ENCODE data around the gene ACAA1.
A peak's percentile ranks its signal among the peaks of the same experiment; 100 is the strongest.

Gene ACAA1

DNA sequence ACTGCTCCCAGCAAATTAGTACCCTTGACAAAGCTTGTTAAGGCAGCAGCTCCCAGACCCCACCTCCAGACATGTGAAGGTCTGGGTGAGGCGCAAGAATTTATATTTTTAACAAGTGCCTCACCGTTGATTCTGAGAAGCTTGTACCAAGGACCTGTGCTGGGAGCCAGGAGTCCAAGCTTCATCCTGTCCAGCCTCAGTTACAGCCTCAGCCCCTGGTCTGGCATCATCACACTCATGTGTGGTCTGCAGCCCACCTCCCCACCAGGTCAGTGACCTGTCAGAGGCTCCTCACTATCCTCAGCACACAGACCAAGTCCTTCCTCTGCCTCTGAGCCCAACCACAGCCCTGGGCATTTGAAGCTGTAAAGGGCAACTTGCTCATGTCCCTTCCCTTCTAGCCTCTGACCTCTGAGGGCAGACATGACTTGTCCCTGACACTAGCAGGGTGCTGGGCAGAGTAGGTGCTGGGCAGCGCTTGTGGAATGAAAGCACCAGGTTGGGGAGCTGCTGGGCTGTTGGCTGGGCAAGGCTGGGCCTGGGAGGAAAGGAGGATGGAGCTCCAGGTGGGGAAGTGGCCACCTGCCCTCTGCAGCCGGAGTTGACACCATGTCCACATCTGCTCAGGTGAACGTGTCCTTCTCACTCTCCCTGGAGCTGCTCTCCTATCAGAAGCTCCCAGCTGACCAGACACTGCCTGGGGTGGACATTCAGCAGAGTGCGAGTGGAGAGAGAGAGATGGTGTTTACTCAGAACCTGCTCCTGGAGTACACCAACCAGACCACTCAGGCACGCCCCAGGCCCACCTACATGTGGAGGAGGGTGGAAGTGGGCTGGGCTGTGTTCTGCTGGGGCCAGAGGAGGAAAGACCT lies 16.9 kb downstream of the ACAA1 start:
- no peak for DNase-seq (ENCODE audit: low read depth in 2 of 2)

DNA sequence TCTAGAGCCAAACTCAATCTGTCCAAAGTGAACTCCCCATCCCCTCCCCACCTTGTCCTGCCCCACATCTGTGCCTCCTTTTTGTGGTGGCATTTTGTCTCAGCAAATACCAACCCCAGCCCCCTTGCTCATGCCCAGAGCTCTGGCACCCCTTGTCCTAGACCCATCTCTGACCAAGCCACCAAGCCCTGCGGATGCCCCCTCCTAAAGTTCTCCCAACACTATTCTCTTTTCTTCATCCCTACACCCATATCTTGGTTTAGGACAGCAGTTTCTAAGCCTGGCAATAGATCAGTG lies 17.7 kb downstream of the ACAA1 start:
- no peak for DNase-seq (ENCODE audit: low read depth in 2 of 2)

DNA sequence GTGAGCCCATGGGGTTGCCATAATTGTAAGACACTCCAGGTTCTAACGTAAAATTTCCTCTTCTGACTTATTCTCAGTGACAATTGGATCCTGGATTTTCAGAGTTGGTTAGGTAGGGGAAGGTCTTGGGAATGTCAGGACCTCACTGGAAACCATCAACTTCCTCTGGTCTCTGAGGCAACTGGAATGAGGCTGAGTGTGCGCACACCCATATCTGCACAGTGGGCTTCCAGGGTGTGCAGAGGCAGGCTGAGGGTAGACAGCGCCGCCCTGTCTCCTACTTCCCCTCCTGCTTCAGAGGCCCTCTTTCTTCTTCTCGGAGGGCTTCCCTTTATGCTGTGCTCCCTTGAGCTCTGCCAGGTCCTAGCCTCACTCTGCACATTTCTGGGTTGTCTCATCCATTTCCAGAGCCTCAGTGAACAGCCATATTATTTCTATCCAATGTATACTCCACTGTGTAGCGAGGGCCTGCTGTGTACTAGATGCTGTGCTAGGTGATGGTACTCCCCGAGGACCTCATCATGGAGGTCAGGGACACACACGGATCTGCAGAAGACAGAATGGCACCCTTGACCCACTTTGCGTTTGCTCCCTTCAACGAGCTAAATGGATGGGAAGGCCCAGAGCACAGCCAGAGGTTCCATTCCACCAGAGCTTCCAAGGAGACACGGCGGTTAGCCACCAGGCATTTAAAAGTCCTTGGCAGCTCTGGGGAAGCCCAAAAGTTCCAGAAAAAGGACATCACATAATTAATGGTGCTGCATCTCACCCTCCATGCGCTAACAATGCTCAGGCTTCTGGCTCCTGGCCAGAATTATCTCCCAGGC lies 18.3 kb downstream of the ACAA1 start:
- DNase-seq (ENCODE audit: low read depth in 2 of 2): no peak

GRCh38 chr3:38117748-38118420 lies 19.0 kb downstream of the ACAA1 start:
- peak; percentile 43 to 53 for DNase-seq (ENCODE audit: low read depth in 2 of 2)

- DNase-seq (ENCODE audit: low read depth in 2 of 2): no peak
Measured at GRCh38 chr3:38117163-38117716, 19.7 kb downstream of the ACAA1 start.

GRCh38 chr3:38116471-38117162 lies 20.3 kb downstream of the ACAA1 start:
- DNase-seq (ENCODE audit: low read depth in 2 of 2): no peak

- DNase-seq (ENCODE audit: low read depth in 2 of 2): no peak
Measured at GRCh38 chr3:38115645-38116427, 21.1 kb downstream of the ACAA1 start.

GRCh38 chr3:38114875-38115644 lies 21.9 kb downstream of the ACAA1 start:
- DNase-seq (ENCODE audit: low read depth in 2 of 2): no peak

GRCh38 chr3:38114052-38114874 lies 22.7 kb downstream of the ACAA1 start:
- DNase-seq (ENCODE audit: low read depth in 2 of 2): no peak

- no peak for DNase-seq (ENCODE audit: low read depth in 2 of 2)
Measured at GRCh38 chr3:38112378-38112761, 24.6 kb downstream of the ACAA1 start.

DNA sequence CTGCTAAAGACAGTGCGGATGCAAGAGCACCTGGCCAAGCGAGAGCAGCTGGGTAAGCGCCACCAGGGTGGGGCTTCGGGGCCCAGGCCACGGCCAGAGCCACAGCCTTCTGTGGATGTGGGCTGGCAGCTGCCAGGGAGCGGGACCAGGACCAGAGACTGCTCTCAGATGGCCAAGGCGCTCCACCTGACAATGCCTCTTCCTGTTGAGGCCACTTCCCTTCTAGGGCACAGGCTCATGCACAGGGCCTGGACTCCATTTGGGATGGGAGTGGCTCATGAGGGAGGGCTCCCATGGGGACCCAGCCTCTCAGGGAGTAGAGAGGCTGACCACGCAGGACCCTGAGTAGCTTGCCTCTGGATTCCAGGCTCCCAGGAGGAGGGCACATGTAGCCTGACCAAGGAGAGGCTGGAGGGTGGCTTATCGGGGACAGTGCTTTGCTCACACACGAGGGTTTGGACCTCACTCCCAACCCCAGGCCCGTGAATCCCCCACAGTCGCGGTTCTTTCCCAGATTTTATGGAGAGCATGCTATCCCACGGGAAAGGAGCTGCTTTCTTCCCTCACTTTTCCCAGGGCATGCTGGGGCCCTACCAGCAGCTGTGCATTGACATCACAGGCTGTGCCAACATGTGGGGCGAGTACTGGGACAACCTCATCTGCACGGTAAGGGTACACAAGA lies 25.1 kb downstream of the ACAA1 start:
- DNase-seq (ENCODE audit: low read depth in 2 of 2): no peak

GRCh38 chr3:38111201-38111600 lies 25.7 kb downstream of the ACAA1 start:
- no peak for DNase-seq (ENCODE audit: low read depth in 2 of 2)

- no peak for DNase-seq (ENCODE audit: low read depth in 2 of 2)
Measured at GRCh38 chr3:38110314-38111050, 26.4 kb downstream of the ACAA1 start.

GRCh38 chr3:38109580-38110313 lies 27.2 kb downstream of the ACAA1 start:
- no peak for DNase-seq (ENCODE audit: low read depth in 2 of 2)

DNA sequence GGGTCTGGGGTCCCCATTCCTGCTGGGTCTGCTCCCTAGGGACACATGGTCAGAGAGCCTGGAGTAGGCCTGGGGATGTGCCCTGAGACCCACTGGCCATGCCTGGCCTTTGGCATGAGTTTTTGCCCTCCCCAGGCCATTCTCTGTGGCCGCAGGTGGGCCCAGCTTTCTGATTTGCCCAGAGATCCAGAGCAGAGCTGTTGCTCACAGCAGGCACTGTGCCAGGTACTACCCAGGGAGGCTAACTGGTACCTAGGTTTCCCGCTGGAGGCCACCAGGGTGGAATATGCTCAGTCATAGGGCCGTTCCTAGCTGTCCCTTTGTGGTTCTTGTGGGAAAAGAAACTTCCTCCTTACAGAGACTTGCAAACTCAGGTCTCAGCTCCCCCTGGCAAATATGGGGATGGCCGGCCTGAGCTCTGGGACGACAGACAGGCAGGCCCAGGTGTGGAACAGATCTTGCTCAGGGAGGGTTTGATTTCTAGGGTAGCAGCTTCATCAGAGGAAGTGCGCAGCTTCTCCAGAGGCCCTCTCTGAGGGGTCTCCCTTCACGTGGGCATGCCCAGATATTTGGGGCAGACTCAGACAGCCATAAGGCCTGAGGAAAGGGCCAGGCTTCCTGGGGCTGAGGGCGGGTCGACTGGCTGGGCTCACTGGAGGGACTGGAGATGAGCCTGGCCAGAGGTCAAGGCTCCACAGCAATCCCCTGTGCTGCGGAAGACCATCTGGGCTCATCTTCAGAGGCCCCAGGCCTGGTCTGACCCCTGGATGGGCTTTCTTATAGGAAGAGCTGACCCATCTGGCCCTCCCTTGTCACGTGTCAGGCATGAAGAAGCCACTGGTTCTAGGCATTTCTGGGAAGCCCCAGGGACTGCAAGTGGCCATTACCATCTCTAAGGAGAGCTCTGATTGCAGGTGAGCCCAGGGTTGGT lies 28.0 kb downstream of the ACAA1 start:
- DNase-seq (ENCODE audit: low read depth in 2 of 2): no peak
